KMS-11 (cell line): ENCODE data around the gene PPFIBP1.

Source experiments
- H2AFZ ChIP-seq: fragments of 200-600 bp; sonication (generic); 2 replicates; pipeline ENCODE4 v1.6.1; 2016; ENCODE audit warnings: antibody characterized with exemption, mixed run types, low read depth
- H3K27ac ChIP-seq: fragments of 200-600 bp; sonication (generic); 2 replicates; pipeline ENCODE4 v1.6.1; 2016; ENCODE audit warnings: mild to moderate bottlenecking, mixed run types
- H3K27me3 ChIP-seq: fragments of 200-600 bp; sonication (generic); 2 replicates; pipeline ENCODE4 v1.6.1; 2017; ENCODE audit warnings: mild to moderate bottlenecking, low read depth, mixed run types, moderate library complexity; ENCODE audit not compliant: insufficient read depth
- H3K36me3 ChIP-seq: fragments of 200-600 bp; sonication (generic); 2 replicates; pipeline ENCODE4 v1.6.1; 2017; ENCODE audit warnings: mild to moderate bottlenecking, mixed run types; ENCODE audit not compliant: insufficient read depth
- H3K4me1 ChIP-seq: fragments of 200-600 bp; sonication (generic); 2 replicates; pipeline ENCODE4 v1.6.1; 2016; ENCODE audit warnings: mild to moderate bottlenecking, low read depth, mixed run types; ENCODE audit not compliant: poor library complexity, severe bottlenecking
- H3K4me2 ChIP-seq: fragments of 200-600 bp; sonication (generic); 2 replicates; pipeline ENCODE4 v1.7.0; 2016; ENCODE audit warnings: mild to moderate bottlenecking, mixed run types
- H3K4me3 ChIP-seq: fragments of 200-600 bp; sonication (generic); IDR thresholded peaks from 2 replicates; pipeline ENCODE4 v1.6.1; 2017; ENCODE audit warnings: low read depth, low read length, mixed read lengths; ENCODE audit not compliant: insufficient read depth
- H3K79me2 ChIP-seq: fragments of 200-600 bp; sonication (generic); 2 replicates; pipeline ENCODE4 v1.6.1; 2016; ENCODE audit warnings: low read depth, mixed run types; ENCODE audit not compliant: insufficient read depth
- H3K9ac ChIP-seq: fragments of 200-600 bp; sonication (generic); 2 replicates; pipeline ENCODE4 v1.6.1; 2016; ENCODE audit warnings: mild to moderate bottlenecking, mixed run types
- H4K20me1 ChIP-seq: fragments of 200-600 bp; sonication (generic); 2 replicates; pipeline ENCODE4 v1.6.1; 2016; ENCODE audit warnings: mild to moderate bottlenecking, mixed run types; ENCODE audit not compliant: insufficient read depth
- TF ChIP-seq, protein P1 (sequence below): fragments of 200-600 bp; sonication (generic); conservative IDR thresholded peaks from 2 replicates; pipeline ENCODE4 v1.6.1; 2017; ENCODE audit warnings: low read depth, mild to moderate bottlenecking, antibody characterized with exemption, low read length, moderate library complexity, mixed read lengths

PPFIBP1 gene

DNA sequence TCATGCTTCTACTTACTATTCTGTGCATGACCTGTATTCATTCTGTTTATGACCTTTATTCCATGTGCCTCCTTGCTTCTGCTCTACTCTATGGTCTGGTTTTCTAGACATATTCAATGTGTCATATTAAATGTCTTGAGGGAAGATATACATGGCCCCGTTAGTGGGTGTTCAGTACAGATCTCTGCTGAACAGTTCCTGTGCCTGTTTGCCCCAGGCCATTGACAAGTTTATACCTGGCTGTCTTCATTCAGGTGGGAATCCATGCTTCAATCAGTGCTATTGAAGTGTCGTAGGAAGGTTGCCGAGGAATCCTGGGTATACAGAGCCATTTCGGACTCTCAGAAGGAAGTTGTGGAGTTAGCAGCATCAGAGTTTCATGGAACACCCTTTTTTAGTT lies 7.4 kb upstream of the PPFIBP1 start:
- H3K79me2 ChIP-seq = no peaks in the 10 kb centered on the region
- no peaks in the 10 kb centered on the region for H3K27me3 ChIP-seq
- no peak overlapping the region for H3K4me3 ChIP-seq
- H3K36me3 ChIP-seq = no peaks in the 10 kb centered on the region
- H3K9ac ChIP-seq = no peak overlapping the region
- H2AFZ ChIP-seq = no peak overlapping the region
- no peaks in the 10 kb centered on the region for H4K20me1 ChIP-seq
- H3K4me2 ChIP-seq = no peak overlapping the region
- H3K27ac ChIP-seq = no peak overlapping the region
- TF ChIP-seq, protein P1, sequence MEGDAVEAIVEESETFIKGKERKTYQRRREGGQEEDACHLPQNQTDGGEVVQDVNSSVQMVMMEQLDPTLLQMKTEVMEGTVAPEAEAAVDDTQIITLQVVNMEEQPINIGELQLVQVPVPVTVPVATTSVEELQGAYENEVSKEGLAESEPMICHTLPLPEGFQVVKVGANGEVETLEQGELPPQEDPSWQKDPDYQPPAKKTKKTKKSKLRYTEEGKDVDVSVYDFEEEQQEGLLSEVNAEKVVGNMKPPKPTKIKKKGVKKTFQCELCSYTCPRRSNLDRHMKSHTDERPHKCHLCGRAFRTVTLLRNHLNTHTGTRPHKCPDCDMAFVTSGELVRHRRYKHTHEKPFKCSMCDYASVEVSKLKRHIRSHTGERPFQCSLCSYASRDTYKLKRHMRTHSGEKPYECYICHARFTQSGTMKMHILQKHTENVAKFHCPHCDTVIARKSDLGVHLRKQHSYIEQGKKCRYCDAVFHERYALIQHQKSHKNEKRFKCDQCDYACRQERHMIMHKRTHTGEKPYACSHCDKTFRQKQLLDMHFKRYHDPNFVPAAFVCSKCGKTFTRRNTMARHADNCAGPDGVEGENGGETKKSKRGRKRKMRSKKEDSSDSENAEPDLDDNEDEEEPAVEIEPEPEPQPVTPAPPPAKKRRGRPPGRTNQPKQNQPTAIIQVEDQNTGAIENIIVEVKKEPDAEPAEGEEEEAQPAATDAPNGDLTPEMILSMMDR = no peak
- no peaks in the 10 kb centered on the region for H3K4me1 ChIP-seq

DNA sequence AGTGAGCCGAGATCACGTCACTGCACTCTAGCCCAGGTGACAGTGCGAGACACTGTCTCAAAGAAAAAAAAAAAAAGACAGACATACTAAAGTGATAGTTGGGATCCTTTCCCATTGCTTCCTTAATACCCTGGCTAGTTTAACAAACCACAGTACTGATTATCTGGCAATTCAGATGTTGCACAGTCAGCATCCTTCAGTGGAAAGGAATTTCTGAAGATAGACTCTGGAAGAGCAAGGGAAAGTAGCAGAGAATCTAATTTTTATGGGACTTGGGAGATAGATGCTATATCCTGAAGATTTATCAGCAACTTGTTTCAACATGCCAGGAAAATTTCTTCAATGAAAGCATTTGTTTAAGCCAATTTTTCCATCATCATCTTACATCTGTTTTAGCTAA lies 6.5 kb upstream of the PPFIBP1 start:
- Histone ChIP-seq H3K9ac (no peak overlapping the region), H3K4me3 (no peak overlapping the region), H3K79me2 (no peaks in the 10 kb centered on the region), H3K27ac (no peak overlapping the region), H3K36me3 (no peaks in the 10 kb centered on the region), H4K20me1 (no peaks in the 10 kb centered on the region), H3K4me2 (no peak overlapping the region), H2AFZ (no peak overlapping the region), H3K4me1 (no peaks in the 10 kb centered on the region), H3K27me3 (no peaks in the 10 kb centered on the region)
- TF ChIP-seq, protein P1 = no peak

DNA sequence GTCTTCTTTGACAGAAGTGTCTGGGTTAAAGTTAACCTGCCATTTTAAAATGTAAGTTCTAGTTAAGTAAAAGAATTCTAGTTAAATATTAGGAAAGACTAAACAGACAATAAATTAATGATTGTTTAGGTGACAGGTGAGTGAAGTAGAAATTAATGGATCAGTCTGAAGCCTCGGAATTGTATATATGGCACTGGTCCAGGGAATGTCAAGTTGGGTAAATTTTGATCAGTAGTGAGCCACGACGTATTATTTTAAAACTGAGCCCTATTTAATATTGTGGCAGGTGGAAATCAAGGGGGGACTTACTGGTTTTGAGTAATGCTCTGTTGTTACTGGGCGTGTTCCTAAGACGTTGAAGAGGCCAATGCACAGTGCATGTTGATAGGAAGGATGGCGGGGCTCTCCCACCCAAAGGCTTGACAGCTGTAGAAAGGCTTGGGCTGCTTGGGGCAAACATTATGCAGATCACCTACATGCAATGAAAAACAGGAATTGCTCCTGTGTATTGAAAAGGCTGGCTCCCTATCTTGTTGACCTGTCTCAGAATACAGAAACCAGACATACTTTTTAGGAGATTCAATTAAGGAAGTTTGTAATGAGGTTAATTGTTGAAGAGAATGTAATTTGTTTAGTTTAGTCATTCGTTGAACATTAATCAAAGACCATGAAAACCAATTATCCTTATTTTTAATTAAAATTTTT lies 5.9 kb upstream of the PPFIBP1 start:
- H3K4me1 ChIP-seq = peaks cover 3% of the 10 kb centered on the region
- H3K27me3 ChIP-seq = no peaks in the 10 kb centered on the region
- no peak overlapping the region for H3K27ac ChIP-seq
- H3K4me2 ChIP-seq = no peak overlapping the region
- no peak overlapping the region for H2AFZ ChIP-seq
- no peak overlapping the region for H3K9ac ChIP-seq
- H4K20me1 ChIP-seq = no peaks in the 10 kb centered on the region
- no peaks in the 10 kb centered on the region for H3K36me3 ChIP-seq
- TF ChIP-seq, protein P1 = no peak
- H3K79me2 ChIP-seq = no peaks in the 10 kb centered on the region
- no peak overlapping the region for H3K4me3 ChIP-seq

DNA sequence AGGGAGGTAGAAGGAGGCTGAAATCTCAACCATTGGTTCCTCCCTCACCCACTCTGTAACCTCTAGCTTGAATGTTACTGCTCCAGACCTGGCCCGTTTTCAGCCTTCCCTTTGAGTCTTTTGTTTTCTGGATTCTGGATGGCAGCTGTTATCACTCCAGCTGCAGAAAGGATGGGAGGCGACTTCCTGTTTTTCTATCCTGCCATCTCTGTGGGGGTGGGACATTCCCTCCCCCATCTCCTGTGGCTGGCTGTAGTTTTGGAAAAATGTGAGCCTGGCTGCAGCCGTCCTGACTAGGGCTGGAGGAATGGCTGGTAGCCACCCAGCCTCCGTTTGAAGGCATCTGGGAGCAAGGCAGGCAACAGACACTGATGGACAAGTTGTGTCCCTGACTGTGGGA lies 2.9 kb upstream of the PPFIBP1 start:
- Histone ChIP-seq H3K4me2 (no peak overlapping the region), H3K79me2 (no peaks in the 10 kb centered on the region), H3K9ac (no peak overlapping the region), H4K20me1 (no peaks in the 10 kb centered on the region), H3K4me1 (peaks cover 8% of the 10 kb centered on the region), H3K4me3 (no peak overlapping the region), H3K27ac (no peak overlapping the region), H3K36me3 (no peaks in the 10 kb centered on the region), H3K27me3 (no peaks in the 10 kb centered on the region), H2AFZ (no peak overlapping the region)
- TF ChIP-seq, protein P1 = no peak
